Chondrocyte (in vitro differentiated cells): Measurements from ENCODE around the gene ABCC11. TPM values are rescaled to one million over a fixed set of nuclear protein-coding genes. Genes with fewer than 3 reads are reported as not detected.

Experiments
- DNase-seq: peaks from one replicate; pipeline ENCODE4 v3.0.0; 2021; ENCODE audit warnings: mixed read lengths, low spot score
- H3K27ac Mint-ChIP-seq: one replicate; pipeline ENCODE4 v1.8.0; 2021; ENCODE audit warnings: mild to moderate bottlenecking, moderate library complexity, mixed read lengths; ENCODE audit not compliant: unreplicated experiment
- H3K27me3 Mint-ChIP-seq: 2 replicates; pipeline ENCODE4 v1.8.0; 2021; ENCODE audit warnings: low read depth, mixed read lengths
- H3K36me3 Mint-ChIP-seq: 2 replicates; pipeline ENCODE4 v1.8.0; 2021; ENCODE audit warnings: low read depth, mixed read lengths
- H3K4me1 Mint-ChIP-seq: 2 replicates; pipeline ENCODE4 v1.8.0; 2021; ENCODE audit warnings: low read depth, mild to moderate bottlenecking, mixed read lengths
- H3K4me3 Mint-ChIP-seq: one replicate; pipeline ENCODE4 v1.8.0; 2021; ENCODE audit warnings: mild to moderate bottlenecking, moderate library complexity, mixed read lengths; ENCODE audit not compliant: unreplicated experiment
- H3K9me3 Mint-ChIP-seq: 2 replicates; pipeline ENCODE4 v1.8.0; 2021; ENCODE audit warnings: low read depth, mixed read lengths
- total RNA-seq: library from RNA; stranded (reverse); gene quantifications from 3 replicates; pipeline ENCODE4 v1.2.1, GENCODE V29; 2021
- TF ChIP-seq, protein P1 (sequence below): fragments of 200-600 bp; sonication (generic); IDR thresholded peaks from 2 replicates; pipeline ENCODE4 v1.5.0; 2021; ENCODE audit warnings: antibody characterized with exemption, mild to moderate bottlenecking, moderate library complexity

Gene ABCC11
- total RNA-seq, 1 donor from 2014 or later, result 0.32 TPM

- Mint-ChIP-seq H3K27ac (peak overlapping the region; percentile 57), H3K36me3 (no peaks in the 10 kb centered on the region)
Measured at GRCh38 chr16:48124266-48124665, 123.1 kb downstream of the ABCC11 start.

GRCh38 chr16:48123104-48123788 lies 124.1 kb downstream of the ABCC11 start:
- no peaks in the 10 kb centered on the region for H3K36me3 Mint-ChIP-seq
- no peaks in the 10 kb centered on the region for H3K27me3 Mint-ChIP-seq
- TF ChIP-seq, protein P1, sequence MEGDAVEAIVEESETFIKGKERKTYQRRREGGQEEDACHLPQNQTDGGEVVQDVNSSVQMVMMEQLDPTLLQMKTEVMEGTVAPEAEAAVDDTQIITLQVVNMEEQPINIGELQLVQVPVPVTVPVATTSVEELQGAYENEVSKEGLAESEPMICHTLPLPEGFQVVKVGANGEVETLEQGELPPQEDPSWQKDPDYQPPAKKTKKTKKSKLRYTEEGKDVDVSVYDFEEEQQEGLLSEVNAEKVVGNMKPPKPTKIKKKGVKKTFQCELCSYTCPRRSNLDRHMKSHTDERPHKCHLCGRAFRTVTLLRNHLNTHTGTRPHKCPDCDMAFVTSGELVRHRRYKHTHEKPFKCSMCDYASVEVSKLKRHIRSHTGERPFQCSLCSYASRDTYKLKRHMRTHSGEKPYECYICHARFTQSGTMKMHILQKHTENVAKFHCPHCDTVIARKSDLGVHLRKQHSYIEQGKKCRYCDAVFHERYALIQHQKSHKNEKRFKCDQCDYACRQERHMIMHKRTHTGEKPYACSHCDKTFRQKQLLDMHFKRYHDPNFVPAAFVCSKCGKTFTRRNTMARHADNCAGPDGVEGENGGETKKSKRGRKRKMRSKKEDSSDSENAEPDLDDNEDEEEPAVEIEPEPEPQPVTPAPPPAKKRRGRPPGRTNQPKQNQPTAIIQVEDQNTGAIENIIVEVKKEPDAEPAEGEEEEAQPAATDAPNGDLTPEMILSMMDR, result no peak
- no peak overlapping the region for H3K4me3 Mint-ChIP-seq
- H3K9me3 Mint-ChIP-seq, result no peaks in the 10 kb centered on the region
- H3K27ac Mint-ChIP-seq, result peak overlapping the region; percentile 88
- H3K4me1 Mint-ChIP-seq, result peaks cover 47% of the 10 kb centered on the region
- DNase-seq, result no peak

More at GRCh38 chr16:48124266-48124665, 123.1 kb downstream of the ABCC11 start:
- TF ChIP-seq, protein P1, result no peak
- Mint-ChIP-seq H3K4me3 (no peak overlapping the region), H3K4me1 (peaks cover 54% of the 10 kb centered on the region), H3K27me3 (no peaks in the 10 kb centered on the region), H3K9me3 (no peaks in the 10 kb centered on the region)
- peak; percentile 38 for DNase-seq

DNA sequence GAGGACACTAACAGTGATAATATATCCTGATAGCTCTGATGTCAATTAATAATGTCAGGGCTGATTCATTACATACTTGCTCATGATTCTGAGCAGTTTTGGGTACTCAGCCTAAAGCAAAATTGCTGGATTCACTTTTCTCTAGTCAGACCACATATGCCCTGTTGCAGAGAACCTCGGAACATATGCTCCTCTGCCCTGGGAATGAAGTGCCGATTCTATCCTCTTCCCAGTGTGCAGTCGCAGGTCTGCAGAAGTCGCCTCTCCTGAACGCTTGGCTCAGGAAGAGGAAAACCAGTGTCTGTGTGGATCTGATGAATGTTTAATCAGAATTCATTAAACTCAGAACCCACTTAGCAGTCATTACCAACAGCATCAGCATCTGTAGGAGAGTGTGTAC lies 126.1 kb downstream of the ABCC11 start:
- Mint-ChIP-seq H3K27ac (no peak overlapping the region), H3K9me3 (no peaks in the 10 kb centered on the region), H3K4me3 (no peak overlapping the region), H3K27me3 (no peaks in the 10 kb centered on the region), H3K4me1 (peaks cover 31% of the 10 kb centered on the region), H3K36me3 (no peaks in the 10 kb centered on the region)
- DNase-seq, result no peak
- TF ChIP-seq, protein P1, result no peak

GRCh38 chr16:48118841-48119240 lies 128.5 kb downstream of the ABCC11 start:
- DNase-seq, result no peak
- H3K4me1 Mint-ChIP-seq, result peaks cover 15% of the 10 kb centered on the region

GRCh38 chr16:48117217-48118105 lies 129.9 kb downstream of the ABCC11 start:
- TF ChIP-seq, protein P1, result peak; percentile 83
- H3K27me3 Mint-ChIP-seq, result no peaks in the 10 kb centered on the region
- DNase-seq, result no peak
- H3K27ac Mint-ChIP-seq, result no peak overlapping the region
- no peaks in the 10 kb centered on the region for H3K9me3 Mint-ChIP-seq
- peaks cover 6% of the 10 kb centered on the region for H3K4me1 Mint-ChIP-seq
- H3K4me3 Mint-ChIP-seq, result no peak overlapping the region
- no peaks in the 10 kb centered on the region for H3K36me3 Mint-ChIP-seq

More at GRCh38 chr16:48118841-48119240, 128.5 kb downstream of the ABCC11 start:
- Mint-ChIP-seq H3K4me3 (no peak overlapping the region), H3K27me3 (no peaks in the 10 kb centered on the region), H3K9me3 (no peaks in the 10 kb centered on the region), H3K36me3 (no peaks in the 10 kb centered on the region), H3K27ac (no peak overlapping the region)
- TF ChIP-seq, protein P1, result no peak
